Activated naive CD4-positive, alpha-beta T cell treated with anti-CD3 and anti-CD28 coated beads, Interleukin-2, amount 50 U/mL, for 24 hours (primary cell): ENCODE data around the gene CACNA1A.

ENCODE experiments used
- H3K27ac Mint-ChIP-seq: one replicate; pipeline ENCODE4 v1.8.0; 2021; ENCODE audit warnings: mild to moderate bottlenecking, mixed read lengths
- H3K27me3 Mint-ChIP-seq: one replicate; pipeline ENCODE4 v1.8.0; 2021; ENCODE audit warnings: mixed read lengths
- H3K36me3 Mint-ChIP-seq: one replicate; pipeline ENCODE4 v1.8.0; 2021; ENCODE audit warnings: mixed read lengths
- H3K4me1 Mint-ChIP-seq: one replicate; pipeline ENCODE4 v1.8.0; 2021; ENCODE audit warnings: mixed read lengths
- H3K4me3 Mint-ChIP-seq: one replicate; pipeline ENCODE4 v1.8.0; 2021; ENCODE audit warnings: mild to moderate bottlenecking, mixed read lengths
- H3K9me3 Mint-ChIP-seq: one replicate; pipeline ENCODE4 v1.8.0; 2021; ENCODE audit warnings: mixed read lengths

CACNA1A gene

GRCh38 chr19:13238891-13239534 lies 267.3 kb downstream of the CACNA1A start:
- H3K4me3 Mint-ChIP-seq: no peak overlapping the region
- H3K9me3 Mint-ChIP-seq: peaks cover 7% of the 10 kb centered on the region
- peaks cover 33% of the 10 kb centered on the region for H3K4me1 Mint-ChIP-seq
- no peaks in the 10 kb centered on the region for H3K36me3 Mint-ChIP-seq
- peak overlapping the region; percentile 24 for H3K27ac Mint-ChIP-seq
- H3K27me3 Mint-ChIP-seq: no peaks in the 10 kb centered on the region

GRCh38 chr19:13234518-13234917 lies 271.8 kb downstream of the CACNA1A start:
- peak overlapping the region; percentile 47 for H3K27ac Mint-ChIP-seq
- H3K36me3 Mint-ChIP-seq: no peaks in the 10 kb centered on the region
- peak overlapping the region; percentile 65 for H3K4me3 Mint-ChIP-seq
- H3K4me1 Mint-ChIP-seq: peaks cover 14% of the 10 kb centered on the region
- H3K27me3 Mint-ChIP-seq: no peaks in the 10 kb centered on the region
- peaks cover 7% of the 10 kb centered on the region for H3K9me3 Mint-ChIP-seq

- Mint-ChIP-seq H3K4me3 (no peak overlapping the region), H3K27me3 (no peaks in the 10 kb centered on the region), H3K36me3 (no peaks in the 10 kb centered on the region), H3K9me3 (peaks cover 7% of the 10 kb centered on the region), H3K4me1 (peaks cover 18% of the 10 kb centered on the region), H3K27ac (no peak overlapping the region)
Observed at GRCh38 chr19:13231663-13232062, 274.6 kb downstream of the CACNA1A start.

- no peak overlapping the region for H3K27ac Mint-ChIP-seq
- peaks cover 5% of the 10 kb centered on the region for H3K4me1 Mint-ChIP-seq
- no peaks in the 10 kb centered on the region for H3K36me3 Mint-ChIP-seq
- no peak overlapping the region for H3K4me3 Mint-ChIP-seq
- no peaks in the 10 kb centered on the region for H3K9me3 Mint-ChIP-seq
- no peaks in the 10 kb centered on the region for H3K27me3 Mint-ChIP-seq
Observed at GRCh38 chr19:13229246-13229645, 277.0 kb downstream of the CACNA1A start.

- Mint-ChIP-seq H3K27me3 (no peaks in the 10 kb centered on the region), H3K4me3 (no peak overlapping the region), H3K4me1 (peaks cover 5% of the 10 kb centered on the region), H3K36me3 (no peaks in the 10 kb centered on the region), H3K9me3 (no peaks in the 10 kb centered on the region), H3K27ac (no peak overlapping the region)
Observed at GRCh38 chr19:13228561-13228960, 277.7 kb downstream of the CACNA1A start.

GRCh38 chr19:13226983-13227382 lies 279.3 kb downstream of the CACNA1A start:
- peaks cover 5% of the 10 kb centered on the region for H3K4me1 Mint-ChIP-seq
- no peaks in the 10 kb centered on the region for H3K27me3 Mint-ChIP-seq
- no peak overlapping the region for H3K4me3 Mint-ChIP-seq
- H3K36me3 Mint-ChIP-seq: no peaks in the 10 kb centered on the region
- no peak overlapping the region for H3K27ac Mint-ChIP-seq
- H3K9me3 Mint-ChIP-seq: no peaks in the 10 kb centered on the region

- Mint-ChIP-seq H3K27ac (no peak overlapping the region), H3K27me3 (no peaks in the 10 kb centered on the region), H3K4me1 (peaks cover 8% of the 10 kb centered on the region), H3K36me3 (no peaks in the 10 kb centered on the region), H3K4me3 (no peak overlapping the region), H3K9me3 (no peaks in the 10 kb centered on the region)
Observed at GRCh38 chr19:13225973-13226865, 280.1 kb downstream of the CACNA1A start.

- Mint-ChIP-seq H3K4me1 (peaks cover 13% of the 10 kb centered on the region), H3K27me3 (no peaks in the 10 kb centered on the region), H3K4me3 (no peak overlapping the region), H3K27ac (no peak overlapping the region), H3K36me3 (no peaks in the 10 kb centered on the region), H3K9me3 (no peaks in the 10 kb centered on the region)
Observed at GRCh38 chr19:13225085-13225484, 281.2 kb downstream of the CACNA1A start.

- Mint-ChIP-seq H3K4me1 (peaks cover 18% of the 10 kb centered on the region), H3K27me3 (no peaks in the 10 kb centered on the region), H3K36me3 (no peaks in the 10 kb centered on the region), H3K9me3 (no peaks in the 10 kb centered on the region), H3K4me3 (no peak overlapping the region), H3K27ac (no peak overlapping the region)
Observed at GRCh38 chr19:13220847-13221246, 285.4 kb downstream of the CACNA1A start.

GRCh38 chr19:13215572-13216380 lies 290.5 kb downstream of the CACNA1A start:
- Mint-ChIP-seq H3K27ac (peak overlapping the region; percentile 80), H3K4me1 (peaks cover 26% of the 10 kb centered on the region), H3K9me3 (no peaks in the 10 kb centered on the region), H3K4me3 (peak overlapping the region; percentile 68), H3K27me3 (no peaks in the 10 kb centered on the region), H3K36me3 (no peaks in the 10 kb centered on the region)

GRCh38 chr19:13214036-13214730 lies 292.1 kb downstream of the CACNA1A start:
- Mint-ChIP-seq H3K27ac (peak overlapping the region; percentile 46), H3K4me3 (no peak overlapping the region)

GRCh38 chr19:13212759-13213330 lies 293.4 kb downstream of the CACNA1A start:
- no peaks in the 10 kb centered on the region for H3K27me3 Mint-ChIP-seq
- peak overlapping the region; percentile 92 for H3K27ac Mint-ChIP-seq
- H3K9me3 Mint-ChIP-seq: no peaks in the 10 kb centered on the region
- H3K4me3 Mint-ChIP-seq: no peak overlapping the region
- H3K36me3 Mint-ChIP-seq: no peaks in the 10 kb centered on the region
- peaks cover 29% of the 10 kb centered on the region for H3K4me1 Mint-ChIP-seq

More at GRCh38 chr19:13214036-13214730, 292.1 kb downstream of the CACNA1A start:
- Mint-ChIP-seq H3K36me3 (no peaks in the 10 kb centered on the region), H3K4me1 (peaks cover 24% of the 10 kb centered on the region), H3K27me3 (no peaks in the 10 kb centered on the region), H3K9me3 (no peaks in the 10 kb centered on the region)

GRCh38 chr19:13211426-13212308 lies 294.6 kb downstream of the CACNA1A start:
- Mint-ChIP-seq H3K9me3 (no peaks in the 10 kb centered on the region), H3K27ac (peak overlapping the region; percentile 35), H3K4me3 (no peak overlapping the region), H3K36me3 (no peaks in the 10 kb centered on the region), H3K4me1 (peaks cover 27% of the 10 kb centered on the region), H3K27me3 (no peaks in the 10 kb centered on the region)

GRCh38 chr19:13210941-13211340 lies 295.3 kb downstream of the CACNA1A start:
- Mint-ChIP-seq H3K36me3 (no peaks in the 10 kb centered on the region), H3K27ac (no peak overlapping the region), H3K9me3 (no peaks in the 10 kb centered on the region), H3K4me1 (peaks cover 25% of the 10 kb centered on the region), H3K27me3 (no peaks in the 10 kb centered on the region), H3K4me3 (no peak overlapping the region)
